Medulla oblongata (tissue), 1 donor: ENCODE data around the gene NAGA.
"Not testable (repeated sequence)": the region's sequence is repeated elsewhere in the genome, so short reads cannot be mapped to it uniquely, and the experiment has no call there.

Source experiments
- DNase-seq: peaks from one replicate; pipeline ENCODE4 v3.0.0-alpha.2; 2015; ENCODE audit errors: extremely low spot score

The NAGA gene

GRCh38 chr22:42076764-42077485 lies 6.3 kb upstream of the NAGA start:
- DNase-seq, result no peak

- DNase-seq, result no peak
Observed at GRCh38 chr22:42074846-42075676, 4.4 kb upstream of the NAGA start.

- DNase-seq, result no peak
Observed at GRCh38 chr22:42074132-42074811, 3.7 kb upstream of the NAGA start, which contains the start of gene PHETA2. TSS of gene PHETA2 (plus strand) at chr22:42074248. CDS start at chr22:42077294, 3,046 bp downstream.

- DNase-seq, result no peak
Observed at GRCh38 chr22:42073621-42074041, 3.0 kb upstream of the NAGA start.

- DNase-seq, result no peak
Observed at GRCh38 chr22:42072606-42073330, 2.2 kb upstream of the NAGA start.

- not testable (repeated sequence) for DNase-seq
Observed at GRCh38 chr22:42071508-42071907, 896 bp upstream of the NAGA start.

- peak; percentile 76 for DNase-seq
Observed at GRCh38 chr22:42069801-42070516, 653 bp downstream of the NAGA start.

- no peak for DNase-seq
Observed at GRCh38 chr22:42068291-42068690, 2.3 kb downstream of the NAGA start.

- no peak for DNase-seq
Observed at GRCh38 chr22:42067671-42068251, 2.9 kb downstream of the NAGA start.

GRCh38 chr22:42066937-42067336 lies 3.7 kb downstream of the NAGA start:
- no peak for DNase-seq

- DNase-seq, result no peak
Observed at GRCh38 chr22:42066126-42066761, 4.4 kb downstream of the NAGA start.

GRCh38 chr22:42065438-42066125 lies 5.0 kb downstream of the NAGA start:
- no peak for DNase-seq

GRCh38 chr22:42064629-42065028 lies 6.0 kb downstream of the NAGA start:
- no peak for DNase-seq

- no peak for DNase-seq
Observed at GRCh38 chr22:42062506-42063170, 8.0 kb downstream of the NAGA start.

- DNase-seq, result no peak
Observed at GRCh38 chr22:42061041-42061440, 9.6 kb downstream of the NAGA start.

- no peak for DNase-seq
Observed at GRCh38 chr22:42060489-42060888, 10.1 kb downstream of the NAGA start.

GRCh38 chr22:42056757-42057511 lies 13.7 kb downstream of the NAGA start:
- no peak for DNase-seq

- DNase-seq, result no peak
Observed at GRCh38 chr22:42052765-42053164, 17.8 kb downstream of the NAGA start.
